ENCODE data around the gene DLG1. TPM values are rescaled to one million over a fixed set of nuclear protein-coding genes. Genes with fewer than 3 reads are reported as not detected.
A peak's percentile ranks its signal among the peaks of the same experiment; 100 is the strongest.

Gene DLG1
- total RNA-seq, 1 experiment from 2014 or later, result 89.8 TPM

DNA sequence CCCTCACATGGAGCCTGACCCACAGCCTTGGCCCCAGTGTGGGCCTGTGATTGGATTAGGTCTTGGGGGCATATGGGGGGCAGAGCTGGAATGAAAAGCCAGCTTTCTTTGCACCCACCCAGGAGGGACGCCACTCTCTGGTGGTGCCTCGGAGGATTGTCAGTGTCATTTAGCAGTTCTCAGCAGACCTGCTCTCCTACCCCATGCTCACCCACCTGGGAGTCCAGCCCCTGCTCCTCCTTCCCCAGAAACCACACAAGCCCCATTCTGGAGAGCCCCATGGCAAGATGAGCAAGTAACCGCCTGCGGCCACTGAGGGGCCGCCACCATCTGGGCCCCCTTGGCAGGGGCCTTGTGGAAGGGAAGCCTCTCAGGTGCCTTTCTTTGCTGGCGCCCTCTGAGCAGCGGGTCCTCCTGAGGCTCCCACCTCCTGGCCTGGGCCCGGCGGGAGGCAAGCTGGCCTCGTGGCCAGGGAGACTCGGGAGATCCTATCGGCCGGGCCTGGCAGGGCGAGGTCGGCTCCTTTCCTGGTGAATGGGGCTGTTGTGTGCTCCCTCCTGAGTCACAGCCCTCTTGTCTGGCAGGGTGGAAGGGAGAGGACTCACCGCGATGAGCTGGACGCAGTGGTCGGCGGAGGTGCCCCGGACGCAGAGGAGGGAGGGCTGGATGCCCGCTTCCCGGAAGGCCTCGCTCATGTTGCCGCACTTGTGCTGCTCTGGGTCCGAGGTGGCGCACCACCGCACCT is 271.1 kb downstream of the DLG1 start:
- Histone ChIP-seq H3K4me3 (replicated peaks in 1 of 2; ENCODE audit: low read depth in 1 of 2, low read length in 2 of 2) (no peak overlapping the region), H2AFZ (ENCODE audit: low read depth, low read length, poor library complexity, severe bottlenecking) (no peak overlapping the region), H3K36me3 (ENCODE audit: control insufficient read depth in 1 of 2, insufficient read depth in 2 of 2, low read length in 2 of 2) (peaks cover 2 to 7% of the 10 kb centered on the region in 2 experiments; a peak in 3 of 4 replicates), H3K9ac (ENCODE audit: low read length) (peak overlapping the region; percentile 99; the same call in 1 of the 2 replicates), H3K9me2 (ENCODE audit: insufficient read depth) (no peaks in the 10 kb centered on the region), H3K4me1 (ENCODE audit: control insufficient read depth in 1 of 2, insufficient read depth in 2 of 2, low read length in 2 of 2) (peaks cover 25 to 40% of the 10 kb centered on the region in 2 experiments), H3K79me2 (ENCODE audit: insufficient read depth, low read length) (peaks cover 26% of the 10 kb centered on the region), H3K9me3 (ENCODE audit: control insufficient read depth in 1 of 2, insufficient read depth in 1 of 2, low read depth in 1 of 2, low read length in 2 of 2) (no peaks in the 10 kb centered on the region), H3K27ac (ENCODE audit: low read depth, low read length) (no peak overlapping the region; the same call in 1 of the 2 replicates), H3K27me3 (ENCODE audit: insufficient read depth, low read length) (no peaks in the 10 kb centered on the region), H3K4me2 (ENCODE audit: low read length) (peak overlapping the region; percentile 97; the same call in 1 of the 2 replicates), H4K20me1 (ENCODE audit: insufficient read depth) (no peaks in the 10 kb centered on the region)
- ChIA-PET RAD21 (ENCODE audit: low non-redundant PET in 1 of 2, low total read pairs in 2 of 2, uncharacterized antibody in 2 of 2, unreplicated experiment in 2 of 2) (no interaction called here), CTCF (no interaction called here), POLR2A (no interaction called here)
- no peak for ATAC-seq
- intact Hi-C loops (cut with micrococcal nuclease), result no loop called here
- TF ChIP-seq FOSL1 (IDR thresholded peaks at IDR 0.05; ENCODE audit: low read depth) (no peak), RAD21 (IDR thresholded peaks at IDR 0.05; ENCODE audit: low read depth) (no peak), EGR1 (IDR thresholded peaks at IDR 0.05; ENCODE audit: low read depth) (no peak), ZFX (IDR thresholded peaks at IDR 0.05) (no peak), TCF7L2 (IDR thresholded peaks at IDR 0.05; ENCODE audit: borderline replicate concordance, extremely low read depth, insufficient read depth, insufficient read length) (no peak)
- no TSS peak for BruUV-seq (replicated peaks)
- DNase-seq (ENCODE audit: low read depth, low spot score), result no peak

DNA sequence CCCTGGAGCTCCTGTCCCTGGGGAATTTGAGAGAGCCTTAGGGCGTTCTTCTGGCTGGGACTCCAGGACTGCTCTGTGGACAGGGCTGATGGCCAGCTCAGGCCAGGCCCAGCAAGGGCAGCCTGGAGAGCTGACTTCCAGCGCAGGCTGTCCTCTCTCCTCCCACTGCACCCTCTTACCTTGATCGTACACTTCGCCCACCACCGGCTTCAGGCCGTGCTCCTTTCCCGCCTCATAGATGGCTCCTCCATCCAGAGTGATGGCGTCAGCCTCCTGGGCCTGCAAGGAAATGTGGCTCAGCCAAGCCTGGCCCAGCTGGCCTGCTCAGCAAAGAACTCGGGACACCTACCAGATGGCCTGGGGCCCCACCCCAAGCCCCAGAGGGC is 271.9 kb downstream of the DLG1 start:
- peaks cover 2 to 7% of the 10 kb centered on the region in 2 experiments; a peak in 3 of 4 replicates for H3K36me3 ChIP-seq (ENCODE audit: control insufficient read depth in 1 of 2, insufficient read depth in 2 of 2, low read length in 2 of 2)
- POLR2A ChIA-PET, result no interaction called here
- CTCF ChIA-PET, result no interaction called here
- H3K9me3 ChIP-seq (ENCODE audit: control insufficient read depth in 1 of 2, insufficient read depth in 1 of 2, low read depth in 1 of 2, low read length in 2 of 2), result no peaks in the 10 kb centered on the region
- H3K79me2 ChIP-seq (ENCODE audit: insufficient read depth, low read length), result peaks cover 26% of the 10 kb centered on the region
- H4K20me1 ChIP-seq (ENCODE audit: insufficient read depth), result no peaks in the 10 kb centered on the region
- H2AFZ ChIP-seq (ENCODE audit: low read depth, low read length, poor library complexity, severe bottlenecking), result no peak overlapping the region
- H3K27me3 ChIP-seq (ENCODE audit: insufficient read depth, low read length), result no peaks in the 10 kb centered on the region
- H3K4me1 ChIP-seq (ENCODE audit: control insufficient read depth in 1 of 2, insufficient read depth in 2 of 2, low read length in 2 of 2), result peaks cover 17 to 31% of the 10 kb centered on the region in 2 experiments
- no peak overlapping the region for H3K9ac ChIP-seq (ENCODE audit: low read length)
- H3K4me3 ChIP-seq (replicated peaks in 1 of 2; ENCODE audit: low read depth in 1 of 2, low read length in 2 of 2), result no peak overlapping the region
- RAD21 ChIA-PET (ENCODE audit: low non-redundant PET in 1 of 2, low total read pairs in 2 of 2, uncharacterized antibody in 2 of 2, unreplicated experiment in 2 of 2), result no interaction called here
- no peak overlapping the region for H3K27ac ChIP-seq (ENCODE audit: low read depth, low read length)
- no peak for DNase-seq (ENCODE audit: low read depth, low spot score)
- TF ChIP-seq, protein P1, sequence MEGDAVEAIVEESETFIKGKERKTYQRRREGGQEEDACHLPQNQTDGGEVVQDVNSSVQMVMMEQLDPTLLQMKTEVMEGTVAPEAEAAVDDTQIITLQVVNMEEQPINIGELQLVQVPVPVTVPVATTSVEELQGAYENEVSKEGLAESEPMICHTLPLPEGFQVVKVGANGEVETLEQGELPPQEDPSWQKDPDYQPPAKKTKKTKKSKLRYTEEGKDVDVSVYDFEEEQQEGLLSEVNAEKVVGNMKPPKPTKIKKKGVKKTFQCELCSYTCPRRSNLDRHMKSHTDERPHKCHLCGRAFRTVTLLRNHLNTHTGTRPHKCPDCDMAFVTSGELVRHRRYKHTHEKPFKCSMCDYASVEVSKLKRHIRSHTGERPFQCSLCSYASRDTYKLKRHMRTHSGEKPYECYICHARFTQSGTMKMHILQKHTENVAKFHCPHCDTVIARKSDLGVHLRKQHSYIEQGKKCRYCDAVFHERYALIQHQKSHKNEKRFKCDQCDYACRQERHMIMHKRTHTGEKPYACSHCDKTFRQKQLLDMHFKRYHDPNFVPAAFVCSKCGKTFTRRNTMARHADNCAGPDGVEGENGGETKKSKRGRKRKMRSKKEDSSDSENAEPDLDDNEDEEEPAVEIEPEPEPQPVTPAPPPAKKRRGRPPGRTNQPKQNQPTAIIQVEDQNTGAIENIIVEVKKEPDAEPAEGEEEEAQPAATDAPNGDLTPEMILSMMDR (IDR thresholded peaks at IDR 0.05 in 2 of 3, conservative IDR thresholded peaks at IDR 0.05 in 1 of 3; ENCODE audit: borderline replicate concordance in 1 of 3, insufficient read depth in 1 of 3, low read depth in 2 of 3, low read length in 2 of 3), result no peak
- TF ChIP-seq ZFX (IDR thresholded peaks at IDR 0.05) (no peak), EGR1 (IDR thresholded peaks at IDR 0.05; ENCODE audit: low read depth) (no peak), JUND (IDR thresholded peaks at IDR 0.05) (no peak), CBX3 (IDR thresholded peaks at IDR 0.05; ENCODE audit: low read depth) (no peak), SIN3A (IDR thresholded peaks at IDR 0.05; ENCODE audit: low read depth) (no peak), EZH2 (IDR thresholded peaks at IDR 0.05) (no peak), ELF1 (IDR thresholded peaks at IDR 0.05; ENCODE audit: borderline replicate concordance, low read depth) (no peak)
- TF ChIP-seq, protein P2, sequence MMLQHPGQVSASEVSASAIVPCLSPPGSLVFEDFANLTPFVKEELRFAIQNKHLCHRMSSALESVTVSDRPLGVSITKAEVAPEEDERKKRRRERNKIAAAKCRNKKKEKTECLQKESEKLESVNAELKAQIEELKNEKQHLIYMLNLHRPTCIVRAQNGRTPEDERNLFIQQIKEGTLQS (IDR thresholded peaks at IDR 0.05), result no peak
- TF ChIP-seq, protein P3, sequence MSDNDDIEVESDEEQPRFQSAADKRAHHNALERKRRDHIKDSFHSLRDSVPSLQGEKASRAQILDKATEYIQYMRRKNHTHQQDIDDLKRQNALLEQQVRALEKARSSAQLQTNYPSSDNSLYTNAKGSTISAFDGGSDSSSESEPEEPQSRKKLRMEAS (IDR thresholded peaks at IDR 0.05), result no peak
- TF ChIP-seq, protein P4, sequence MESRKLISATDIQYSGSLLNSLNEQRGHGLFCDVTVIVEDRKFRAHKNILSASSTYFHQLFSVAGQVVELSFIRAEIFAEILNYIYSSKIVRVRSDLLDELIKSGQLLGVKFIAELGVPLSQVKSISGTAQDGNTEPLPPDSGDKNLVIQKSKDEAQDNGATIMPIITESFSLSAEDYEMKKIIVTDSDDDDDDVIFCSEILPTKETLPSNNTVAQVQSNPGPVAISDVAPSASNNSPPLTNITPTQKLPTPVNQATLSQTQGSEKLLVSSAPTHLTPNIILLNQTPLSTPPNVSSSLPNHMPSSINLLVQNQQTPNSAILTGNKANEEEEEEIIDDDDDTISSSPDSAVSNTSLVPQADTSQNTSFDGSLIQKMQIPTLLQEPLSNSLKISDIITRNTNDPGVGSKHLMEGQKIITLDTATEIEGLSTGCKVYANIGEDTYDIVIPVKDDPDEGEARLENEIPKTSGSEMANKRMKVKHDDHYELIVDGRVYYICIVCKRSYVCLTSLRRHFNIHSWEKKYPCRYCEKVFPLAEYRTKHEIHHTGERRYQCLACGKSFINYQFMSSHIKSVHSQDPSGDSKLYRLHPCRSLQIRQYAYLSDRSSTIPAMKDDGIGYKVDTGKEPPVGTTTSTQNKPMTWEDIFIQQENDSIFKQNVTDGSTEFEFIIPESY (IDR thresholded peaks at IDR 0.05; ENCODE audit: extremely low read depth, insufficient replicate concordance, low read length), result no peak
- intact Hi-C loops (cut with micrococcal nuclease), result no loop called here
- ATAC-seq, result no peak
- H3K9me2 ChIP-seq (ENCODE audit: insufficient read depth), result no peaks in the 10 kb centered on the region
- no peak overlapping the region for H3K4me2 ChIP-seq (ENCODE audit: low read length)
- BruUV-seq (replicated peaks), result no TSS peak

All from HCT116 (cell line).